HEK293 (cell line): ENCODE measurements around the gene TGFBRAP1.

ENCODE experiments used
- CTCF ChIA-PET: fragments of 350-600 bp; formaldehyde crosslinking; extraction: SDS; loops from one replicate; lab custom pipeline; 2021; ENCODE audit warnings: antibody characterized with exemption; lab: Yijun Ruan, JAX
- POLR2A ChIA-PET: fragments of 300-600 bp; formaldehyde crosslinking; extraction: SDS; loops from one replicate; lab custom pipeline; 2020; ENCODE audit warnings: antibody characterized with exemption, inconsistent platforms; lab: Yijun Ruan, JAX
- H3K27ac ChIP-seq: fragments of 200-500 bp; sonication (Bioruptor generic); 2 replicates; pipeline ENCODE4 v1.5.1; 2014; ENCODE audit warnings: low read depth, low read length, control low read depth, inconsistent platforms; ENCODE audit errors: extremely low read depth
- H3K36me3 ChIP-seq, 2 experiments: fragments of 200-500 bp in 1 of 2; sonication (Bioruptor generic) in 1 of 2; 1 replicate in 1 of 2; 2 replicates in 1 of 2; pipeline ENCODE4 v1.5.1; 2014 to 2017; ENCODE audit warnings: inconsistent platforms in 2 of 2, low read length in 2 of 2; ENCODE audit not compliant: control insufficient read depth in 2 of 2, insufficient read depth in 1 of 2
- H3K4me1 ChIP-seq: fragments of 200-500 bp; sonication (Bioruptor generic); 2 replicates; pipeline ENCODE4 v1.5.1; 2014; ENCODE audit warnings: mild to moderate bottlenecking, low read length, inconsistent platforms; ENCODE audit not compliant: control insufficient read depth, insufficient read depth
- H3K4me3 ChIP-seq: 2 replicates; pipeline ENCODE4 v1.5.1; 2011; ENCODE audit warnings: low read depth, mild to moderate bottlenecking, control low read depth, low read length, moderate library complexity
- H3K9me3 ChIP-seq: fragments of 200-500 bp; sonication (Bioruptor generic); 2 replicates; pipeline ENCODE4 v1.5.1; 2014; ENCODE audit warnings: low read depth, low read length, inconsistent platforms; ENCODE audit not compliant: control insufficient read depth, insufficient read depth
- FEZF1 ChIP-seq: fragments of 450-650 bp; formaldehyde crosslinking; IDR thresholded peaks from 2 replicates; pipeline ENCODE4 v1.5.1; 2016; ENCODE audit warnings: missing biosample characterization, missing genetic modification characterization
- GFI1B ChIP-seq: fragments of 450-650 bp; formaldehyde crosslinking; IDR thresholded peaks from 2 replicates; pipeline ENCODE4 v1.5.1; 2016; ENCODE audit warnings: missing biosample characterization, missing genetic modification characterization
- GLI2 ChIP-seq: fragments of 450-650 bp; formaldehyde crosslinking; IDR thresholded peaks from 2 replicates; pipeline ENCODE4; 2017; ENCODE audit warnings: missing biosample characterization, missing genetic modification characterization, low read depth, borderline replicate concordance
- SETDB1 ChIP-seq: IDR thresholded peaks from one replicate; pipeline ENCODE4 v1.6.1; 2017; ENCODE audit warnings: mild to moderate bottlenecking, low read length, moderate library complexity, mixed read lengths; ENCODE audit not compliant: insufficient read length
- SP3 ChIP-seq: fragments of 450-650 bp; formaldehyde crosslinking; IDR thresholded peaks from 2 replicates; pipeline ENCODE4 v1.5.1; 2016; ENCODE audit warnings: missing biosample characterization, missing genetic modification characterization
- TRIM28 ChIP-seq: IDR thresholded peaks from 2 replicates; pipeline ENCODE4 v1.6.1; 2011; ENCODE audit warnings: low read length, control low read depth, borderline replicate concordance
- ZBTB10 ChIP-seq: fragments of 450-650 bp; formaldehyde crosslinking; IDR thresholded peaks from 2 replicates; pipeline ENCODE4 v1.5.1; 2016; ENCODE audit warnings: missing biosample characterization, missing genetic modification characterization
- ZNF449 ChIP-seq: fragments of 450-650 bp; formaldehyde crosslinking; IDR thresholded peaks from 2 replicates; pipeline ENCODE4 v1.5.1; 2017; ENCODE audit warnings: missing biosample characterization, mild to moderate bottlenecking, missing genetic modification characterization, moderate library complexity
- ZNF654 ChIP-seq: fragments of 450-650 bp; formaldehyde crosslinking; IDR thresholded peaks from 2 replicates; pipeline ENCODE4 v1.5.1; 2016; ENCODE audit warnings: low read depth, missing biosample characterization, missing genetic modification characterization
- ZNF792 ChIP-seq: fragments of 450-650 bp; formaldehyde crosslinking; IDR thresholded peaks from 2 replicates; pipeline ENCODE4 v1.5.1; 2016; ENCODE audit warnings: missing biosample characterization, missing genetic modification characterization
- ZNF843 ChIP-seq: fragments of 450-650 bp; formaldehyde crosslinking; IDR thresholded peaks from 2 replicates; pipeline ENCODE4 v1.5.1; 2016; ENCODE audit warnings: missing biosample characterization, missing genetic modification characterization
- ZXDB ChIP-seq: fragments of 450-650 bp; formaldehyde crosslinking; IDR thresholded peaks from 2 replicates; pipeline ENCODE4 v1.5.1; 2016; ENCODE audit warnings: missing biosample characterization, missing genetic modification characterization
- TF ChIP-seq, protein P1 (sequence below): fragments of 450-650 bp; formaldehyde crosslinking; IDR thresholded peaks from 2 replicates; pipeline ENCODE4 v1.5.1; 2017; ENCODE audit warnings: missing biosample characterization, missing genetic modification characterization

Gene TGFBRAP1

GRCh38 chr2:105358593-105358992, 29.1 kb upstream of the TGFBRAP1 start (continued):
- TF ChIP-seq ZBTB10 (tag by site-specific recombination) (no peak), ZNF792 (tag by site-specific recombination) (no peak)
- TF ChIP-seq, all 188 proteins: peak for 0

DNA sequence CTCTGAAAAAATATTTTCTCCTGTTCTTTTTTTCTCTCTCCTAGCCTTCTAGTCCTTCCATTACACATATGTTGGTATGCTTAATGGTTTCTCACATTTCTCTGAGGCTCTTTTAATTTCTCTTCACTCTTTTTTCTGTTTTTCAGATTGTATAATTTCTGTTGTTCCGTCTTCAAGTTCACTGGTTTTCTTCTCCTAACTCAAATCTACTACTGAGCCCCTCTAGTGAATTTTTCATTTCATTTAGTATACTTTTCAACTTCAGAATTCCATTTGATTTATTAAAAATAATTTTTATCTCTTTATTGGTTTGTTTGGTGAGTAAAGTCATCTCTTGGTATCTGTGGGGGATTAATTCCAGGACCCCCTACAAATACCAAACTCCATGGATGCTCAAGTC, 27.6 kb upstream of the TGFBRAP1 start:
- Histone ChIP-seq H3K4me1 (no peaks in the 10 kb centered on the region), H3K36me3 (peaks cover 26 to 70% of the 10 kb centered on the region in 2 experiments), H3K9me3 (no peaks in the 10 kb centered on the region), H3K27ac (no peak overlapping the region), H3K4me3 (no peak overlapping the region)
- ChIA-PET CTCF (interaction anchor here (1.3 kb wide), 1 partner anchor 41 kb away, joined by 3 read pairs; no protein-coding TSS in a partner anchor), POLR2A (no interaction called here)
- no peak for TF ChIP-seq GLI2 (tag by site-specific recombination)
- peak; percentile 31 for TF ChIP-seq SETDB1
- no peak for TF ChIP-seq SP3

DNA sequence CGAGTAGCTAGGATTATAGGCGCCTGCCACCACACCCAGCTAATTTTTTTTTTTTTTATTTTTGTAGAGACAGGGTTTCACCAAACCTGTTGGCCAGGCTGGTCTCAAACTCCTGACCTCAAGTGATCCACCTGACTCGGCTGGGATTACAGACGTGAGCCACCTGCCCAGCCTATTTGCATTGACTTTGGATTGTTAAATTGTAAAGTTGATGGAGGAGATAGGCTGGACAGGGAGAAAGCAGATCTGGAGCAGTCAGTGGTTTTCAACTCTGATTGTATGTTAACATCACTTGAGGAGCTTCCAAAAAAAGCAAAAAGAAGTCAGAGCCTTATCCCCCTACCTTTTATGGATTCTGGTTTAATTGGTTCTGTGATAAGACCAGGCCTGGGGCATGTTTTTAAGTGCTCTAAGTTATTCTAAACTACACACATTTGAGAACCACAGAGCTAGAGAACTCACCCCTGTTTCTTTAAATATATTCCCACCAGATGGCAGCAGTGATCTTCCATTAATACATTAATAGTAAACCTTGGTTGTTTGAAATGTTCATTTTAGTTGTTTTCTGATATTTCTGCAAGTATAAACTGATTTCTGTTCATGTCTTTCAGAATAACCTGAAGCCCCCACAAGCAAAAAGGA, 15.3 kb upstream of the TGFBRAP1 start:
- Histone ChIP-seq H3K36me3 (peaks cover 72 to 92% of the 10 kb centered on the region in 2 experiments), H3K4me1 (no peaks in the 10 kb centered on the region), H3K4me3 (no peak overlapping the region), H3K9me3 (no peaks in the 10 kb centered on the region), H3K27ac (peak overlapping the region; percentile 21)
- ChIA-PET POLR2A (interaction anchor here (0.5 kb wide), 1 partner anchor 52 kb away, joined by 12 read pairs; no protein-coding TSS in a partner anchor), CTCF (interaction anchor here (0.6 to 7.9 kb wide), 26 partner anchors 9 to 209 kb away, joined by 3 to 83 read pairs (median 4); partner anchors contain the start of gene FHL2)
- peak; percentile 45 for TF ChIP-seq ZNF654 (tag by site-specific recombination)
- TF ChIP-seq, protein P1, sequence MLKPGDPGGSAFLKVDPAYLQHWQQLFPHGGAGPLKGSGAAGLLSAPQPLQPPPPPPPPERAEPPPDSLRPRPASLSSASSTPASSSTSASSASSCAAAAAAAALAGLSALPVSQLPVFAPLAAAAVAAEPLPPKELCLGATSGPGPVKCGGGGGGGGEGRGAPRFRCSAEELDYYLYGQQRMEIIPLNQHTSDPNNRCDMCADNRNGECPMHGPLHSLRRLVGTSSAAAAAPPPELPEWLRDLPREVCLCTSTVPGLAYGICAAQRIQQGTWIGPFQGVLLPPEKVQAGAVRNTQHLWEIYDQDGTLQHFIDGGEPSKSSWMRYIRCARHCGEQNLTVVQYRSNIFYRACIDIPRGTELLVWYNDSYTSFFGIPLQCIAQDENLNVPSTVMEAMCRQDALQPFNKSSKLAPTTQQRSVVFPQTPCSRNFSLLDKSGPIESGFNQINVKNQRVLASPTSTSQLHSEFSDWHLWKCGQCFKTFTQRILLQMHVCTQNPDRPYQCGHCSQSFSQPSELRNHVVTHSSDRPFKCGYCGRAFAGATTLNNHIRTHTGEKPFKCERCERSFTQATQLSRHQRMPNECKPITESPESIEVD (tag by site-specific recombination) = peak; percentile 30; the same call in 1 of the 2 replicates
- TF ChIP-seq ZXDB (tag by site-specific recombination) = peak; percentile 59; the same call in 1 of the 2 replicates
- TF ChIP-seq ZNF843 (tag by site-specific recombination) = peak; percentile 78
- peak; percentile 79 for TF ChIP-seq FEZF1 (tag by site-specific recombination)
- peak; percentile 59; the same call in 1 of the 2 replicates for TF ChIP-seq GFI1B (tag by site-specific recombination)
- TF ChIP-seq TRIM28 = no peak
- TF ChIP-seq ZNF449 (tag by site-specific recombination) = no peak
